ENCODE results near the gene TENT4A.

DNA sequence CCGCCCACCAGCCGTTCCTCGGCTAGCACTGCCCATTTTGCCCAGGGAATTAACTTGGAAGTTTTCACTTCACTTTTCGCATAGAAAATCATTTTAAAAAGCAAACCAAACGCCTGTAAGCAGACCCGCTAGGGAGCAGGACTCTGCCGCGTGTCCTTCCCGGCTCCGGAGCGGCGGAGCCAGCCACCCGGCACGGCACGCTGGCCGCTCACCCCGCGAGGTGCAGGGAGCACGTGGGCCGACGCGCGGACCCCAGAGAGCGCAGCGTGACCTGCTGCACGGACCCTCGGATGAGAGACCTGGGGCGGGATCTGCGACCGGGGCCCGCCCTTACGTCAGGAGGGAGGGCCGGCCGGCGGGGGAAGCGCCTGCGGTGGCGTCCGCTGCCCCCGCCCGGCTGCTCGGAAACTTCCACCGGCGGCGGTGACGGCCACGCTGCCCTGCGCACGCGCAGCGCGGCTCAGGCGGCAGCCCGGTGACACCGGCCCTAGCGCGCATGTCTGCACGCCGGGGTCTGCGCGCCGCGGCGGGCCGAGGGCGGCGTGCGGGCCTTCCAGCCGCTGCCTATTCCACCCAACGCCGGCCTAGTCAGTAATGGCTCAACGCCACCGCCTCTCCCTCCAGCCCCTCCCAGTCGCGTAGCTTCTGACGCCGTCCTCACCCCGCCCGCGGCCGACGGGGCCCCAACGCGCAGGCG is 507 bp upstream of the TENT4A start:
- TF ChIP-seq, protein P1, sequence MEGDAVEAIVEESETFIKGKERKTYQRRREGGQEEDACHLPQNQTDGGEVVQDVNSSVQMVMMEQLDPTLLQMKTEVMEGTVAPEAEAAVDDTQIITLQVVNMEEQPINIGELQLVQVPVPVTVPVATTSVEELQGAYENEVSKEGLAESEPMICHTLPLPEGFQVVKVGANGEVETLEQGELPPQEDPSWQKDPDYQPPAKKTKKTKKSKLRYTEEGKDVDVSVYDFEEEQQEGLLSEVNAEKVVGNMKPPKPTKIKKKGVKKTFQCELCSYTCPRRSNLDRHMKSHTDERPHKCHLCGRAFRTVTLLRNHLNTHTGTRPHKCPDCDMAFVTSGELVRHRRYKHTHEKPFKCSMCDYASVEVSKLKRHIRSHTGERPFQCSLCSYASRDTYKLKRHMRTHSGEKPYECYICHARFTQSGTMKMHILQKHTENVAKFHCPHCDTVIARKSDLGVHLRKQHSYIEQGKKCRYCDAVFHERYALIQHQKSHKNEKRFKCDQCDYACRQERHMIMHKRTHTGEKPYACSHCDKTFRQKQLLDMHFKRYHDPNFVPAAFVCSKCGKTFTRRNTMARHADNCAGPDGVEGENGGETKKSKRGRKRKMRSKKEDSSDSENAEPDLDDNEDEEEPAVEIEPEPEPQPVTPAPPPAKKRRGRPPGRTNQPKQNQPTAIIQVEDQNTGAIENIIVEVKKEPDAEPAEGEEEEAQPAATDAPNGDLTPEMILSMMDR (IDR thresholded peaks at IDR 0.05 in 4 of 5, conservative IDR thresholded peaks at IDR 0.05 in 1 of 5), result no peak
- TF ChIP-seq POLR2A (IDR thresholded peaks at IDR 0.05), result peak; percentile 77 to 85
